ENCODE results near the gene HDGFL1. TPM values are rescaled to one million over a fixed set of nuclear protein-coding genes. Genes with fewer than 3 reads are reported as not detected.

The HDGFL1 gene
- total RNA-seq, 1 donor from 2014 or later: not detected

DNA sequence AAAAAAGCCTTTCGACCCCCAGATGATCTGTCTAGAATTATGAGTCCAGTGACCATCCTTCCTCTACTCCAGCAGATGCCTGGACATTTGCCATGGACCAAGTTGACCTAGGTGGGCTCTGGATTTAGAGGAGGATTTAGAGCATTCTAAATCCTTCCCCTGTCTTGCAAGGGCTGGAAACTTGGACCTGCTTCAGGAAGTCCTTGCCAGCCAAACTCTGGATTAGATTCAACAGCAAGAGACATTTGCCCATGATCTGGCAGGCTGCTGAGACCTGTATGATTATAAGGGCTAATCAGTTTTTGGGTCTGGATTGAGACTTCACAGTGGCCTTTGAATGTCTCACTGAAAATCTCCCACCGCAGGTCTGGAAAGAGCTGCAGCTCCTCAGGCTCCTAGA is 13.1 kb upstream of the HDGFL1 start:
- Mint-ChIP-seq H3K4me1 (peaks cover 25% of the 10 kb centered on the region), H3K4me3 (no peak overlapping the region), H3K27me3 (ENCODE audit: insufficient read depth, low read depth) (no peaks in the 10 kb centered on the region), H3K9me3 (peaks cover 4% of the 10 kb centered on the region), H3K27ac (no peak overlapping the region), H3K36me3 (peaks cover 2% of the 10 kb centered on the region)
- Histone ChIP-seq H3K36me3 (peaks cover 4% of the 10 kb centered on the region), H3F3A (ENCODE audit: low read depth) (no peaks in the 10 kb centered on the region), H2AFZ (replicated peaks) (peak overlapping the region; percentile 58), H3K79me2 (ENCODE audit: low read depth) (no peaks in the 10 kb centered on the region), H3K9ac (no peak overlapping the region), H3K4me3 (no peak overlapping the region), H3K27me3 (no peaks in the 10 kb centered on the region), H3K4me1 (no peaks in the 10 kb centered on the region), H4K20me1 (ENCODE audit: low read depth) (no peaks in the 10 kb centered on the region), H3K27ac (no peak overlapping the region), H3K9me3 (ENCODE audit: low read depth) (no peaks in the 10 kb centered on the region), H3K4me2 (no peak overlapping the region)
- DNase-seq (ENCODE audit: low spot score): no peak
- TF ChIP-seq EZH2 (IDR thresholded peaks at IDR 0.05) (no peak), EZH2phosphoT487 (IDR thresholded peaks at IDR 0.05) (no peak)
- TF ChIP-seq, protein P1, sequence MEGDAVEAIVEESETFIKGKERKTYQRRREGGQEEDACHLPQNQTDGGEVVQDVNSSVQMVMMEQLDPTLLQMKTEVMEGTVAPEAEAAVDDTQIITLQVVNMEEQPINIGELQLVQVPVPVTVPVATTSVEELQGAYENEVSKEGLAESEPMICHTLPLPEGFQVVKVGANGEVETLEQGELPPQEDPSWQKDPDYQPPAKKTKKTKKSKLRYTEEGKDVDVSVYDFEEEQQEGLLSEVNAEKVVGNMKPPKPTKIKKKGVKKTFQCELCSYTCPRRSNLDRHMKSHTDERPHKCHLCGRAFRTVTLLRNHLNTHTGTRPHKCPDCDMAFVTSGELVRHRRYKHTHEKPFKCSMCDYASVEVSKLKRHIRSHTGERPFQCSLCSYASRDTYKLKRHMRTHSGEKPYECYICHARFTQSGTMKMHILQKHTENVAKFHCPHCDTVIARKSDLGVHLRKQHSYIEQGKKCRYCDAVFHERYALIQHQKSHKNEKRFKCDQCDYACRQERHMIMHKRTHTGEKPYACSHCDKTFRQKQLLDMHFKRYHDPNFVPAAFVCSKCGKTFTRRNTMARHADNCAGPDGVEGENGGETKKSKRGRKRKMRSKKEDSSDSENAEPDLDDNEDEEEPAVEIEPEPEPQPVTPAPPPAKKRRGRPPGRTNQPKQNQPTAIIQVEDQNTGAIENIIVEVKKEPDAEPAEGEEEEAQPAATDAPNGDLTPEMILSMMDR (IDR thresholded peaks at IDR 0.05): no peak

DNA sequence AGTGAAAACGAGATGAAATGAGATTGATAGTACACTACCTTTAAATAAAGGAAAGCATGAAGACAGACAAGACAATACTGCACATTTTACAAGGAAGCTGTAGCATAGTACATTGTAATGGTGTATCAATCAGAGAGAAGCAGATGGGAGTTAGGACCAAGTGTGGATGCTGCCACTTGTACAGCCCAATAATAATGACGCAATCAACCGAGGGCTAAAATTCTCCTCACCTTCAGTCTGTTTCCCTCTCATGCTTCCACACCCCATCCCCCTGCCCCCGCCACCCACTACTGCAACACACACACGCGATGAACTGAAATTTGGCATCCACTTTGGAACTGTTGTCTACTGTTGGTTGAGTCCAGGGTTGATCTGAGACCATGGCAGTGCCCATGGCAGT is 12.4 kb upstream of the HDGFL1 start:
- DNase-seq (ENCODE audit: low spot score): no peak
- Histone ChIP-seq H3K27ac (no peak overlapping the region), H3K27me3 (no peaks in the 10 kb centered on the region), H3K4me3 (no peak overlapping the region), H3K9me3 (ENCODE audit: low read depth) (no peaks in the 10 kb centered on the region), H4K20me1 (ENCODE audit: low read depth) (no peaks in the 10 kb centered on the region), H3K36me3 (peaks cover 4% of the 10 kb centered on the region), H3K4me1 (no peaks in the 10 kb centered on the region), H3F3A (ENCODE audit: low read depth) (no peaks in the 10 kb centered on the region), H2AFZ (replicated peaks) (no peak overlapping the region), H3K4me2 (no peak overlapping the region), H3K79me2 (ENCODE audit: low read depth) (no peaks in the 10 kb centered on the region), H3K9ac (no peak overlapping the region)
- Mint-ChIP-seq H3K27ac (no peak overlapping the region), H3K27me3 (ENCODE audit: insufficient read depth, low read depth) (no peaks in the 10 kb centered on the region), H3K4me3 (no peak overlapping the region), H3K36me3 (peaks cover 2% of the 10 kb centered on the region), H3K9me3 (peaks cover 4% of the 10 kb centered on the region), H3K4me1 (peaks cover 25% of the 10 kb centered on the region)
- TF ChIP-seq, protein P1 (IDR thresholded peaks at IDR 0.05): no peak
- TF ChIP-seq EZH2 (IDR thresholded peaks at IDR 0.05) (no peak), EZH2phosphoT487 (IDR thresholded peaks at IDR 0.05) (no peak)

DNA sequence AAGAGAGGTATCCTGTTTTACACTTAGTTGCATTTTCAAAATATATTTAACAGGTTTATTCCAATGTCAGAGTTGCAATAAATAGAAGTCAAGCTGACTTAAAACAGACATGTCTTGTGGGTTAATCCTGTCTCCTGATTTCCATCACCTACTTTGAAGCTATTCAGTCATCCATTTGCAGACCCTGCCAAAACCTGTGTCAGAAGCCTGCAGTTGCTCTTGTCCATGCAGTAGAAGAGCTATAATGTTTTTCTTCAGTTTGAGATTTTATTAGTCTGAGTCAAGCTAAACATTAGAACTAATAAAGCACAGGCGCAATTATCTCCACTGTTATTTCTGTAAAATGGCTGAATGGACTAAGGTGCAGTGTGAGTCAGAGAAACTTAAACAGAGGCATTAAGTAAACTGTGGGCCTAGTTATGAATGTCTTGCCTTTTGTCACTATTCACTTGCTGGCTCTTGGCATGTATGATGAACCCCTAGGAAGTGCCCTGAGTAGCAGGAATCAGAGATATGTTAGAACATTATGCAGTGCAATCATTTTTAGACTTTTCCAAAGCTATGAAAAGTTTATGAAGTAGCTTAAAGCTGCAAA is 11.0 kb upstream of the HDGFL1 start:
- Histone ChIP-seq H2AFZ (replicated peaks) (no peak overlapping the region), H3K27ac (no peak overlapping the region), H3K36me3 (peaks cover 5% of the 10 kb centered on the region), H3K4me1 (no peaks in the 10 kb centered on the region), H3K4me2 (no peak overlapping the region), H3F3A (ENCODE audit: low read depth) (no peaks in the 10 kb centered on the region), H3K27me3 (no peaks in the 10 kb centered on the region), H4K20me1 (ENCODE audit: low read depth) (no peaks in the 10 kb centered on the region), H3K4me3 (no peak overlapping the region), H3K79me2 (ENCODE audit: low read depth) (no peaks in the 10 kb centered on the region), H3K9me3 (ENCODE audit: low read depth) (no peaks in the 10 kb centered on the region), H3K9ac (no peak overlapping the region)
- H3K9me3 Mint-ChIP-seq: peaks cover 2% of the 10 kb centered on the region
- no peak for TF ChIP-seq EZH2phosphoT487 (IDR thresholded peaks at IDR 0.05)
- TF ChIP-seq EZH2 (IDR thresholded peaks at IDR 0.05): no peak
- TF ChIP-seq, protein P1 (IDR thresholded peaks at IDR 0.05): no peak
- H3K27ac Mint-ChIP-seq: peak overlapping the region; percentile 48
- DNase-seq (ENCODE audit: low spot score): no peak
- no peaks in the 10 kb centered on the region for H3K36me3 Mint-ChIP-seq
- peaks cover 3% of the 10 kb centered on the region for H3K27me3 Mint-ChIP-seq (ENCODE audit: insufficient read depth, low read depth)
- peaks cover 25% of the 10 kb centered on the region for H3K4me1 Mint-ChIP-seq
- no peak overlapping the region for H3K4me3 Mint-ChIP-seq

Measured in neural progenitor cell (in vitro differentiated cells).